HepG2 (cell line): ENCODE measurements around the gene DUS3L. TPM values are rescaled to one million over a fixed set of nuclear protein-coding genes. Genes with fewer than 3 reads are reported as not detected.

Experiments used
- CCAR2 ChIP-seq: fragments of 200-400 bp; formaldehyde crosslinking; optimal IDR thresholded peaks from 2 replicates; pipeline ENCODE3; 2018; ENCODE audit warnings: low read depth, mild to moderate bottlenecking, low read length, moderate library complexity
- CEBPZ ChIP-seq: IDR thresholded peaks from 2 replicates; pipeline ENCODE4 v1.6.1; 2012; ENCODE audit warnings: low read length, improper control_type of control experiment
- GLMP ChIP-seq: sonication (generic); formaldehyde crosslinking; IDR thresholded peaks from 2 replicates; pipeline ENCODE4 v1.9.0; 2021; ENCODE audit warnings: missing genetic modification reagents, mild to moderate bottlenecking, borderline replicate concordance
- KDM2A ChIP-seq: sonication (generic); formaldehyde crosslinking; IDR thresholded peaks from 2 replicates; pipeline ENCODE4 v1.4.0; 2020; ENCODE audit warnings: low read depth, missing genetic modification reagents, borderline replicate concordance
- RBFOX2 ChIP-seq: fragments of 200-400 bp; formaldehyde crosslinking; IDR thresholded peaks from 2 replicates; pipeline ENCODE4 v1.6.1; 2017; ENCODE audit warnings: low read depth, mild to moderate bottlenecking, low read length
- SAFB2 ChIP-seq: sonication (generic); formaldehyde crosslinking; IDR thresholded peaks from 2 replicates; pipeline ENCODE4 v1.5.1; 2020; ENCODE audit warnings: missing genetic modification reagents, low read depth, mild to moderate bottlenecking, borderline replicate concordance
- TRAFD1 ChIP-seq: sonication (generic); formaldehyde crosslinking; IDR thresholded peaks from 2 replicates; pipeline ENCODE4 v1.5.1; 2020; ENCODE audit warnings: missing genetic modification reagents, mild to moderate bottlenecking, borderline replicate concordance
- ZFP37 ChIP-seq: sonication (generic); formaldehyde crosslinking; IDR thresholded peaks from 2 replicates; pipeline ENCODE4 v1.4.0; 2020; ENCODE audit warnings: missing genetic modification reagents, borderline replicate concordance
- ZFYVE20 ChIP-seq: sonication (generic); formaldehyde crosslinking; IDR thresholded peaks from 2 replicates; pipeline ENCODE4 v1.8.0; 2023; ENCODE audit warnings: low read depth, mild to moderate bottlenecking, moderate library complexity, missing genetic modification reagents, borderline replicate concordance
- ZKSCAN5 ChIP-seq: sonication (generic); formaldehyde crosslinking; IDR thresholded peaks from 2 replicates; pipeline ENCODE4 v1.5.1; 2020; ENCODE audit warnings: mild to moderate bottlenecking, missing genetic modification reagents
- ZNF121 ChIP-seq: sonication (generic); formaldehyde crosslinking; IDR thresholded peaks from 2 replicates; pipeline ENCODE4 v1.5.0; 2020; ENCODE audit warnings: mild to moderate bottlenecking, missing genetic modification reagents
- ZNF180 ChIP-seq: sonication (generic); formaldehyde crosslinking; IDR thresholded peaks from 2 replicates; pipeline ENCODE4 v1.4.0; 2020; ENCODE audit warnings: low read depth, missing genetic modification reagents, borderline replicate concordance
- ZNF510 ChIP-seq: sonication (generic); formaldehyde crosslinking; IDR thresholded peaks from 2 replicates; pipeline ENCODE4 v1.4.0; 2020; ENCODE audit warnings: low read depth, mild to moderate bottlenecking, missing genetic modification reagents
- ZNF615 ChIP-seq: sonication (generic); formaldehyde crosslinking; IDR thresholded peaks from 2 replicates; pipeline ENCODE4 v1.5.0; 2020; ENCODE audit warnings: mild to moderate bottlenecking, missing genetic modification reagents, borderline replicate concordance
- ZNF672 ChIP-seq: sonication (generic); formaldehyde crosslinking; IDR thresholded peaks from 2 replicates; pipeline ENCODE4 v1.8.1; 2022; ENCODE audit warnings: missing genetic modification reagents
- ZNF749 ChIP-seq: sonication (generic); formaldehyde crosslinking; IDR thresholded peaks from 2 replicates; pipeline ENCODE4 v1.8.0; 2022; ENCODE audit warnings: mild to moderate bottlenecking, missing genetic modification reagents, moderate library complexity, borderline replicate concordance
- ZNF773 ChIP-seq: sonication (generic); formaldehyde crosslinking; IDR thresholded peaks from 2 replicates; pipeline ENCODE4 v1.4.0; 2020; ENCODE audit warnings: missing genetic modification reagents, borderline replicate concordance
- ZNF784 ChIP-seq: sonication (generic); formaldehyde crosslinking; IDR thresholded peaks from 2 replicates; pipeline ENCODE4 v1.5.1; 2020; ENCODE audit warnings: missing genetic modification reagents, mild to moderate bottlenecking, borderline replicate concordance
- ZSCAN12 ChIP-seq: sonication (generic); formaldehyde crosslinking; IDR thresholded peaks from 2 replicates; pipeline ENCODE4 v1.9.0; 2021; ENCODE audit warnings: mild to moderate bottlenecking, missing genetic modification reagents
- ZSCAN22 ChIP-seq: sonication (generic); formaldehyde crosslinking; IDR thresholded peaks from 2 replicates; pipeline ENCODE4 v1.4.0; 2020; ENCODE audit warnings: mild to moderate bottlenecking, missing genetic modification reagents
- polyA plus RNA-seq, 8 experiments: library from polyadenylated mRNA; depleted of rRNA in 3 of 8; stranded (reverse) in 7 of 8; unstranded in 1 of 8; fragments of >200 nt; fragmentation: Illumina TruSeq in 4 of 8; extraction: Trizol in 4 of 8; gene quantifications; 2 replicates each; pipeline versions ENCODE4 v1.2.1 to v1.2.3, GENCODE V29; 2011 to 2016; ENCODE audit warnings: low read depth in 4 of 8, missing spikeins in 1 of 8, mixed read lengths in 1 of 8; ENCODE audit not compliant: insufficient read depth in 1 of 8
- total RNA-seq, 5 experiments: library from RNA; depleted of rRNA; stranded (reverse); fragments of >200 nt; fragmentation: Illumina TruSeq; extraction: Trizol; gene quantifications; 2 replicates each; pipeline ENCODE4 v1.2.3, GENCODE V29; 2016; ENCODE audit warnings: low read depth in 1 of 5
- TF ChIP-seq, protein P1 (sequence below): sonication (generic); formaldehyde crosslinking; IDR thresholded peaks from 2 replicates; pipeline ENCODE4 v1.8.0; 2022; ENCODE audit warnings: mild to moderate bottlenecking, missing genetic modification reagents

DUS3L gene
- total and polyA plus RNA-seq, 2 of the 13 experiments (the other 11 are each of a cell fraction or from before 2014, with no cell fraction given) = 13.3 to 25.1 TPM

- TF ChIP-seq GLMP (CRISPR knock-in tag) = no peak
- TF ChIP-seq ZNF672 = no peak
- TF ChIP-seq ZNF784 (CRISPR knock-in tag) = no peak
- TF ChIP-seq ZFYVE20 = no peak
- no peak for TF ChIP-seq ZFP37 (CRISPR knock-in tag)
- TF ChIP-seq ZNF615 (CRISPR knock-in tag) = no peak
- no peak for TF ChIP-seq ZSCAN22 (CRISPR knock-in tag)
- TF ChIP-seq CEBPZ = no peak
- no peak for TF ChIP-seq ZNF773 (CRISPR knock-in tag)
- TF ChIP-seq ZSCAN12 (CRISPR knock-in tag) = no peak
- TF ChIP-seq ZNF180 (CRISPR knock-in tag) = no peak
- TF ChIP-seq, protein P1, sequence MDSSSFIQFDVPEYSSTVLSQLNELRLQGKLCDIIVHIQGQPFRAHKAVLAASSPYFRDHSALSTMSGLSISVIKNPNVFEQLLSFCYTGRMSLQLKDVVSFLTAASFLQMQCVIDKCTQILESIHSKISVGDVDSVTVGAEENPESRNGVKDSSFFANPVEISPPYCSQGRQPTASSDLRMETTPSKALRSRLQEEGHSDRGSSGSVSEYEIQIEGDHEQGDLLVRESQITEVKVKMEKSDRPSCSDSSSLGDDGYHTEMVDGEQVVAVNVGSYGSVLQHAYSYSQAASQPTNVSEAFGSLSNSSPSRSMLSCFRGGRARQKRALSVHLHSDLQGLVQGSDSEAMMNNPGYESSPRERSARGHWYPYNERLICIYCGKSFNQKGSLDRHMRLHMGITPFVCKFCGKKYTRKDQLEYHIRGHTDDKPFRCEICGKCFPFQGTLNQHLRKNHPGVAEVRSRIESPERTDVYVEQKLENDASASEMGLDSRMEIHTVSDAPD (CRISPR knock-in tag) = no peak
- no peak for TF ChIP-seq CCAR2
- TF ChIP-seq KDM2A = peak; percentile 66
- no peak for TF ChIP-seq ZNF510
- no peak for TF ChIP-seq RBFOX2
- no peak for TF ChIP-seq ZKSCAN5 (CRISPR knock-in tag)
- TF ChIP-seq ZNF749 (CRISPR knock-in tag) = no peak
- no peak for TF ChIP-seq SAFB2 (CRISPR knock-in tag)
- no peak for TF ChIP-seq TRAFD1 (CRISPR knock-in tag)
- TF ChIP-seq ZNF121 (CRISPR knock-in tag) = no peak
Observed at GRCh38 chr19:5822181-5822844, 31.4 kb upstream of the DUS3L start (continued).
